SK-N-SH treated with all-trans-retinoic acid at 6 μM for 48 hours (cell line): ENCODE data around the gene MARCHF4.

Experiments
- ATAC-seq: fragments of 200-7000 bp; cut with Tn5 transposase; 3 replicates; pipeline ENCODE4 v1.9.1; 2020; ENCODE audit warnings: mild to moderate bottlenecking, moderate library complexity
- ARNTL ChIP-seq: fragments of 450-650 bp; formaldehyde crosslinking; IDR thresholded peaks from 2 replicates; pipeline ENCODE4 v1.5.0; 2020; ENCODE audit warnings: low read depth, mild to moderate bottlenecking, moderate library complexity, borderline replicate concordance
- BACH2 ChIP-seq: fragments of 250-450 bp; sonication (Bioruptor Pico); IDR thresholded peaks from 2 replicates; pipeline ENCODE4 v1.9.0; 2021; ENCODE audit warnings: mild to moderate bottlenecking, borderline replicate concordance
- CREB5 ChIP-seq: fragments of 250-450 bp; sonication (Bioruptor Pico); IDR thresholded peaks from 2 replicates; pipeline ENCODE4 v1.5.1; 2020; ENCODE audit warnings: low read depth, mild to moderate bottlenecking, moderate library complexity
- CSRNP3 ChIP-seq: fragments of 250-450 bp; sonication (Bioruptor Pico); IDR thresholded peaks from 2 replicates; pipeline ENCODE4 v1.5.1; 2021; ENCODE audit warnings: mild to moderate bottlenecking, moderate library complexity
- GLIS3 ChIP-seq: fragments of 250-450 bp; sonication (Bioruptor Pico); IDR thresholded peaks from 2 replicates; pipeline ENCODE4 v1.5.0; 2020; ENCODE audit warnings: mild to moderate bottlenecking, moderate library complexity
- ISL1 ChIP-seq: fragments of 250-450 bp; sonication (Bioruptor Pico); IDR thresholded peaks from 2 replicates; pipeline ENCODE4 v2.1.2; 2022; ENCODE audit warnings: mild to moderate bottlenecking, moderate library complexity
- PATZ1 ChIP-seq: fragments of 250-450 bp; sonication (Bioruptor Pico); IDR thresholded peaks from 2 replicates; pipeline ENCODE4 v1.8.0; 2020; ENCODE audit warnings: mild to moderate bottlenecking, moderate library complexity, borderline replicate concordance
- POU6F1 ChIP-seq: fragments of 250-450 bp; sonication (Bioruptor Pico); IDR thresholded peaks from 2 replicates; pipeline ENCODE4 v1.8.0; 2021; ENCODE audit warnings: low read depth, mild to moderate bottlenecking, moderate library complexity, borderline replicate concordance
- RARB ChIP-seq: fragments of 250-450 bp; sonication (Bioruptor Pico); IDR thresholded peaks from 2 replicates; pipeline ENCODE4 v1.8.0; 2021; ENCODE audit warnings: mild to moderate bottlenecking, moderate library complexity
- SNAI2 ChIP-seq: fragments of 250-450 bp; sonication (Bioruptor Pico); IDR thresholded peaks from 2 replicates; pipeline ENCODE4 v1.5.0; 2020; ENCODE audit warnings: mild to moderate bottlenecking, moderate library complexity
- TOX ChIP-seq: fragments of 250-450 bp; sonication (Bioruptor Pico); IDR thresholded peaks from 2 replicates; pipeline ENCODE4 v1.8.0; 2021; ENCODE audit warnings: mild to moderate bottlenecking, moderate library complexity, borderline replicate concordance
- ZC3H10 ChIP-seq: fragments of 250-450 bp; sonication (Bioruptor Pico); IDR thresholded peaks from 2 replicates; pipeline ENCODE4 v1.5.1; 2021; ENCODE audit warnings: mild to moderate bottlenecking, moderate library complexity
- ZFP3 ChIP-seq: fragments of 250-450 bp; sonication (Bioruptor Pico); IDR thresholded peaks from 2 replicates; pipeline ENCODE4 v1.5.0; 2020; ENCODE audit warnings: mild to moderate bottlenecking, moderate library complexity
- ZFP30 ChIP-seq: fragments of 450-650 bp; formaldehyde crosslinking; IDR thresholded peaks from 2 replicates; pipeline ENCODE4 v1.5.0; 2022; ENCODE audit warnings: mild to moderate bottlenecking, moderate library complexity
- ZNF565 ChIP-seq: fragments of 450-650 bp; formaldehyde crosslinking; conservative IDR thresholded peaks from 2 replicates; pipeline ENCODE4 v1.5.0; 2020; ENCODE audit warnings: low read depth, mild to moderate bottlenecking, moderate library complexity
- ZNF70 ChIP-seq: fragments of 450-650 bp; formaldehyde crosslinking; IDR thresholded peaks from 2 replicates; pipeline ENCODE4 v1.5.0; 2020; ENCODE audit warnings: mild to moderate bottlenecking, moderate library complexity
- ZNF8 ChIP-seq: fragments of 450-650 bp; formaldehyde crosslinking; IDR thresholded peaks from 2 replicates; pipeline ENCODE4 v1.5.0; 2020; ENCODE audit warnings: mild to moderate bottlenecking, moderate library complexity

The MARCHF4 gene

GRCh38 chr2:216412022-216412999 is 40.0 kb upstream of the MARCHF4 start, which contains the start of gene SMARCAL1 (continued):
- no peak for TF ChIP-seq PATZ1
- TF ChIP-seq RARB, result no peak

- TF ChIP-seq CSRNP3 (CRISPR knock-in tag) (no peak), ISL1 (CRISPR knock-in tag) (no peak)
- ATAC-seq, result no peak
These were observed 38.3 kb upstream of the MARCHF4 start for GRCh38 chr2:216410550-216410949.

GRCh38 chr2:216408426-216409290 is 36.4 kb upstream of the MARCHF4 start:
- ATAC-seq, result no peak
- TF ChIP-seq POU6F1 (CRISPR knock-in tag) (no peak), ZC3H10 (CRISPR knock-in tag) (no peak)

GRCh38 chr2:216406826-216407225 is 34.5 kb upstream of the MARCHF4 start:
- no peak for ATAC-seq
- TF ChIP-seq POU6F1 (CRISPR knock-in tag), result no peak
- TF ChIP-seq RARB, result no peak
- no peak for TF ChIP-seq GLIS3 (CRISPR knock-in tag)
- TF ChIP-seq ISL1 (CRISPR knock-in tag), result no peak
- TF ChIP-seq ZFP30 (CRISPR knock-in tag), result no peak
- TF ChIP-seq ZNF8 (CRISPR knock-in tag), result no peak
- no peak for TF ChIP-seq ARNTL
- no peak for TF ChIP-seq TOX (CRISPR knock-in tag)
- no peak for TF ChIP-seq CREB5
- no peak for TF ChIP-seq ZC3H10 (CRISPR knock-in tag)

- ATAC-seq, result no peak
- TF ChIP-seq ZFP3 (CRISPR knock-in tag), result no peak
- TF ChIP-seq PATZ1, result no peak
- no peak for TF ChIP-seq BACH2 (CRISPR knock-in tag)
- no peak for TF ChIP-seq GLIS3 (CRISPR knock-in tag)
- no peak for TF ChIP-seq SNAI2
- no peak for TF ChIP-seq CREB5
- no peak for TF ChIP-seq ZNF565 (CRISPR knock-in tag)
- TF ChIP-seq ZNF70, result no peak
- TF ChIP-seq ISL1 (CRISPR knock-in tag), result no peak
- TF ChIP-seq ZC3H10 (CRISPR knock-in tag), result no peak
- no peak for TF ChIP-seq CSRNP3 (CRISPR knock-in tag)
These were observed 33.3 kb upstream of the MARCHF4 start for GRCh38 chr2:216405588-216405987.
